ENCODE data around the gene LDLRAD4.

Gene LDLRAD4

GRCh38 chr18:13534631-13535030 is 316.1 kb downstream of the LDLRAD4 start:
- TF ChIP-seq ZFP30 (CRISPR knock-in tag; IDR thresholded peaks at IDR 0.05) (no peak), ISL1 (CRISPR knock-in tag; IDR thresholded peaks at IDR 0.05) (no peak), ZNF565 (CRISPR knock-in tag; conservative IDR thresholded peaks at IDR 0.05; ENCODE audit: low read depth) (no peak), SNAI2 (CRISPR knock-in tag; IDR thresholded peaks at IDR 0.05) (no peak), ZNF70 (CRISPR knock-in tag; IDR thresholded peaks at IDR 0.05) (no peak), PATZ1 (CRISPR knock-in tag; IDR thresholded peaks at IDR 0.05; ENCODE audit: borderline replicate concordance) (no peak)
- ATAC-seq = no peak

GRCh38 chr18:13536578-13536977 is 318.0 kb downstream of the LDLRAD4 start:
- TF ChIP-seq RARB (CRISPR knock-in tag; IDR thresholded peaks at IDR 0.05) = no peak
- no peak for TF ChIP-seq TSHZ2 (CRISPR knock-in tag; IDR thresholded peaks at IDR 0.05)
- TF ChIP-seq CSDC2 (CRISPR knock-in tag; IDR thresholded peaks at IDR 0.05) = no peak
- no peak for TF ChIP-seq GLIS3 (CRISPR knock-in tag; IDR thresholded peaks at IDR 0.05)
- TF ChIP-seq ISL1 (CRISPR knock-in tag; IDR thresholded peaks at IDR 0.05) = no peak
- TF ChIP-seq ESRRG (CRISPR knock-in tag; IDR thresholded peaks at IDR 0.05) = no peak
- TF ChIP-seq ZNF8 (CRISPR knock-in tag; IDR thresholded peaks at IDR 0.05) = no peak
- no peak for TF ChIP-seq ZC3H10 (CRISPR knock-in tag; IDR thresholded peaks at IDR 0.05)
- no peak for TF ChIP-seq CREB5 (CRISPR knock-in tag; IDR thresholded peaks at IDR 0.05; ENCODE audit: low read depth)
- no peak for ATAC-seq

- ATAC-seq = no peak
- no peak for TF ChIP-seq RARB (CRISPR knock-in tag; IDR thresholded peaks at IDR 0.05)
- TF ChIP-seq ZFP3 (CRISPR knock-in tag; IDR thresholded peaks at IDR 0.05) = no peak
- no peak for TF ChIP-seq ZFP30 (CRISPR knock-in tag; IDR thresholded peaks at IDR 0.05)
- no peak for TF ChIP-seq PPARA (CRISPR knock-in tag; IDR thresholded peaks at IDR 0.05; ENCODE audit: borderline replicate concordance)
- no peak for TF ChIP-seq TSHZ2 (CRISPR knock-in tag; IDR thresholded peaks at IDR 0.05)
- no peak for TF ChIP-seq POU6F1 (CRISPR knock-in tag; IDR thresholded peaks at IDR 0.05; ENCODE audit: borderline replicate concordance, low read depth)
- TF ChIP-seq ISL1 (CRISPR knock-in tag; IDR thresholded peaks at IDR 0.05) = no peak
- no peak for TF ChIP-seq ESRRG (CRISPR knock-in tag; IDR thresholded peaks at IDR 0.05)
- no peak for TF ChIP-seq CREB5 (CRISPR knock-in tag; IDR thresholded peaks at IDR 0.05; ENCODE audit: low read depth)
- TF ChIP-seq TCF4 (CRISPR knock-in tag; IDR thresholded peaks at IDR 0.05; ENCODE audit: borderline replicate concordance) = no peak
- no peak for TF ChIP-seq ZNF565 (CRISPR knock-in tag; conservative IDR thresholded peaks at IDR 0.05; ENCODE audit: low read depth)
- TF ChIP-seq ZNF8 (CRISPR knock-in tag; IDR thresholded peaks at IDR 0.05) = no peak
Observed at GRCh38 chr18:13537022-13537780, 318.6 kb downstream of the LDLRAD4 start.

Measured in SK-N-SH treated with all-trans-retinoic acid at 6 μM for 48 hours (cell line).